Stomach (tissue), 4 donors: ENCODE data around the gene FBN2.

Experiments used
- POLR2A ChIP-seq, 4 donors: fragments of 450-650 bp; IDR thresholded peaks; one replicate each; pipeline ENCODE4 v1.6.1; 2016; ENCODE audit warnings: antibody characterized with exemption in 4 of 4, control low read depth in 2 of 4, mild to moderate bottlenecking in 1 of 4, moderate library complexity in 1 of 4
- TF ChIP-seq, protein P1 (sequence below), 7 experiments: fragments of 450-650 bp in 4 of 7; fragments of 200-600 bp in 3 of 7; sonication (generic) in 3 of 7; IDR thresholded peaks; one replicate each; pipeline ENCODE4 v1.5.1; 2016 to 2019; ENCODE audit warnings: antibody characterized with exemption in 7 of 7, control low read depth in 2 of 7, mild to moderate bottlenecking in 1 of 7

DNA sequence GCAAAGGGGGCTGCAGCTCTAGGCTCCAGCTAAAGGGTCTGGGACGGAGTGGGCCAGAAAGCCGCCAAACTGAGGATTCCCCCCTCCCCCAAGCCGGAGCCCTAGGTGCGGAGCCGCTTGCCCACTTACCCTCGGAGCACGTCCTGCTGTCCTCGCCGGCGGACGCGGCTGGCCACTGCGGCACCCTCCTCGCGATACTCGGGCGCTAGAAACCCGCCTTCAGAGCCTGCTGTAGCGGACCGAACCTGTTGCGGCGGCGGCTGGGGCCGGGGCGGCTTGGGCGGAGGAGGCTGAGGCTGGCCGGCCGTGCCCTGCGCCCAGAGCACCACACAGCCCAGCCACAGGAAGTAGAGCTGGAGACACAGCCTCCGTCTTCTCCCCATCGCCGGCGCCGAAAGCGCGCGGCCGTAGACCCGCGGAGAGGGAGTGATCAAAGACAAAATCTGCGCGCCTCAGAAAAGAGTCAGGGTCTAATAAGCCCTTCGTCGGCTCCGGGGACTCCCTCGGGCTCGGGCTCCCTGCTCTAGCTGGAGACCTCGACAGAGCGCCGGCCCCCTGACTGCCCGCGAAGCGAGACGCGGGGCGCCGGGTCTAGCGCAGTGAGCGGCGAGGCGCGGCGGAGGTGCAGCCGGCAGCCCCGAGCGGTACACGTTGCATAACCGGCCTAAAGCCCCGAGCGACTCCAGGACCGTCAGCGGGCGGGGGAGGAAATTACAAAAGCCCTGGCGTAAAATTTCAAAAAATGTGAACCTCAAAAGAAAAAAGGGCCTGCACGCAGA, 635 bp downstream of the FBN2 start:
- TF ChIP-seq POLR2A (IDR thresholded peaks at IDR 0.05), result no peak
- TF ChIP-seq, protein P1, sequence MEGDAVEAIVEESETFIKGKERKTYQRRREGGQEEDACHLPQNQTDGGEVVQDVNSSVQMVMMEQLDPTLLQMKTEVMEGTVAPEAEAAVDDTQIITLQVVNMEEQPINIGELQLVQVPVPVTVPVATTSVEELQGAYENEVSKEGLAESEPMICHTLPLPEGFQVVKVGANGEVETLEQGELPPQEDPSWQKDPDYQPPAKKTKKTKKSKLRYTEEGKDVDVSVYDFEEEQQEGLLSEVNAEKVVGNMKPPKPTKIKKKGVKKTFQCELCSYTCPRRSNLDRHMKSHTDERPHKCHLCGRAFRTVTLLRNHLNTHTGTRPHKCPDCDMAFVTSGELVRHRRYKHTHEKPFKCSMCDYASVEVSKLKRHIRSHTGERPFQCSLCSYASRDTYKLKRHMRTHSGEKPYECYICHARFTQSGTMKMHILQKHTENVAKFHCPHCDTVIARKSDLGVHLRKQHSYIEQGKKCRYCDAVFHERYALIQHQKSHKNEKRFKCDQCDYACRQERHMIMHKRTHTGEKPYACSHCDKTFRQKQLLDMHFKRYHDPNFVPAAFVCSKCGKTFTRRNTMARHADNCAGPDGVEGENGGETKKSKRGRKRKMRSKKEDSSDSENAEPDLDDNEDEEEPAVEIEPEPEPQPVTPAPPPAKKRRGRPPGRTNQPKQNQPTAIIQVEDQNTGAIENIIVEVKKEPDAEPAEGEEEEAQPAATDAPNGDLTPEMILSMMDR (IDR thresholded peaks at IDR 0.05), result no peak
